T-helper 9 cell (primary cell): ENCODE data around the gene RFLNA.

Experiments
- DNase-seq: peaks from one replicate; pipeline ENCODE4 v3.0.0-alpha.2; 2020

RFLNA gene

DNA sequence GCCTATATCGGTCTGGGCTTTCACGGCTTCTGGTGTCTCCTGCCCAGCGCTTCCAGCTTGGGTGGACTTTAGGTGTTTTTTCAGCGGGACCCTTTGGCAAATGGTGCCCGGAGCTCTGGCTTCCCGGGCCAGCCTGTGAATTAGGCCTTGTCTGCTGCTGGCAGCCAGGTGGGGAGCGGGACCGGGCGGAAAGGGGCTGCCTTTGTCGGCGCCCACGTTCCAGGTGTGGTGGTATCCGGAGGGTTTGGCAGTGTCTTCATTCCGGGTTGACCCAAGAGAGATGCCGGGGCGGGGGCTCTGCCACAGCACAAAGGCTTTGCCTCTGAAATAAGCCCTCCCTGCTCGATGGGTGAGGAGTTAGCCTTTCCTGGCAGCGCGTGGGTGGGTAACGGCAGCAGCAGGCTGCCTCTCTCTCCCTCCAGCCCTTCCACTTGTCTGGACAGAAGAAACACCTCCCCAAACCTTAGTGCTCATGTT, 9.5 kb downstream of the RFLNA start:
- DNase-seq: no peak

DNA sequence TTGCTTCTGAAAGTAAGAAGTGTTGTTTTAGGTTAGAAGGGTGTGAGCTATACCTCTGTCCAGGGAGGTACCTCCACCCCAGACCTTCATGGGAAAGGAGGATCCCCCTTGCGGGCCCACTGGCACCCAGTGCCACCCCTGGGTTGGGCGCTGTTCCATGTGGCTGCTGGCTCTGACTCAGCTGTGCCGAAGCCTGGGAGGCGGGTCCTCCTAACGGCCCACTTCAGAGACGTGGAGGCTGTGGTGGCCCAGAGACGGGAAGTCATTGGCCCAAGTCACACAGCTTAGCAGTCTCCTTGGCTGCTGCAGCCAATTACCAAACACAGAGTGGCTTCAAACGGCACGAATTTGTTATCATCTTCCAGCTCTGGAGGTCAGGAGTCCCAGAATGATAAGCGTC, 10.2 kb downstream of the RFLNA start:
- no peak for DNase-seq

DNA sequence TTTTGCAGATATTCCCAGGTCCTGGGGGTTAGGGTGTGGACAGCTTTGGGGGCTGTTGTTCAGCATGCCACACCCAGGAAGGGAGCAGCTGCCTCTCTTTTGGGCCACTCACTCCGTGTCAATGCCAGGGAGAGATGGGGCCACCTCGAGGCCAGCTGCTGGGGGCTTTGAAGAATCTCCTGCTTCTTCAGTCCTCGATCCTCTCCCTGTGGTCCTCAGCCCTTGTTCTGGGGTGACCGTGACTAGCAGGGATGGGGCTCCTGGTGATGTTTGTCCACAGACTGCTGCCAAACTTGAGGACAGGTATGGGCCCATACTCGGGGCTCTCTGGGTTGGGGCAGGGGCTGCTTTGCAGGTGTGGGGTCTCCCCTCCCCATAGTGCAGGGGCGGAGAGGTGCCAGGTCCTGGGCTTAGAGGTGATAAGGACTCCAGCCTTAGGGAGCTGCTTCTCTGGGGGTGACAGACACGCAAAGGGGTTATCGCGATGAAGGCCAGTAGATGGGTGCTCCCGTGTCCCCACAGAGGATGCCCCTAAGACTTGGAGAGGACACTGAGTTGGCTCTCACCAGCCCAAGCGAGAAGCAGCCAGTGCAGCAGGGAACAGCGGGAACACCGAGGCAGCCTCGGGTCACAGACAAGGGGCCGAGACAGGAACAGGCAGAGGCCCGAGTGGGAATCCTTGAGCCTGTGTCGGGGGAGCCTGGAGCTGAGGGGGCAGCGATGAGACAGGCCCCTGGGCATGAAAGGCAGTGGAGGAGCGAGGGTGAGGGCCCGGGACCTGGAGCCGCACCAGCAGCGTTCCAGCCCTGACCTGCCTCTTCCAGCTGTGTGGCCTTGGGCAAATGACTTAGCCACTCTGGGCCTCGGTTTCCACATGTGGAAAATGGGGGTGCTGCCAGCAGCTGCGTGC, 11.1 kb downstream of the RFLNA start:
- DNase-seq: no peak

DNA sequence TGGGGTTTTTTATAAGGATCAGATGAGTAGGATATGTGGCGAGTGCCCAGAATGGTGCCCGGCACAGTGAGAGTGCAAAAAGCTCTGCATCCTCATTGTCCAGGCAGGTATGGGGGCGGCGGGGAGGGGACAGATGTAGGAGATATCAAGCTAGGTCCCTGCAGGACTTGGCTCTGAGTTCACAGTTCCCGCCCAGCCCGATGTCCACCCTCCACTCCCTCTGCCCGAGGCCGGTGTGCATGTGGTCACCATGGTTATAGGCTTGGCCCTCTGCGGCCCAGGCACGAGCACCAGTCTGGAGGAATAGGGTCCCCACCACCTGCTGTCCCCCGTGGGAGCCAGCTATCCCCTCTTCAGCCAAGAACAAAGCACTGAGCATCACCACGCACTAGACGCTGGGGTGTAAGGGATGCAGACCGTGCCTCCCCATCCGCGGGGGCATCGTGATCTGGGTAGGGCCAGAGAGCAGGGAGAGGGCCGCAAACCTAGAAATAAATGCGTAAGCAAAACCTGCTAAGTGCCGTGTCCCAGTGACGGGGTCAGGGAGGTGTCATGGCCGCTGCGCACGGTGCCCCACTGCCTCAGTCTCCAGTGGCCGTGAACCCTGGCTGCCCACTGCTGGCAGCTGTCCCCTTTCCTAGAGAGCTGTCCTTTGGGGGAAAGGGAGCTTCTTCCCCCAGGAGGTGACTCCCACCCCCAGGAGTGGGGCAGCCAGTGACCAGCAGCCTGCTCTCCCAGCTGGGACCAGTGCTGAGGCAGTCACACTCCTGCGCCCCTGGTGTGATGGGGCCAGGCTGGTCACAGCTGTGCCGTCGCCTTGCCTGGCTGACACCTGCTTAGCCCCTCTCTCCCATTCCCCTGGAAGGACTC, 12.0 kb downstream of the RFLNA start:
- no peak for DNase-seq

DNA sequence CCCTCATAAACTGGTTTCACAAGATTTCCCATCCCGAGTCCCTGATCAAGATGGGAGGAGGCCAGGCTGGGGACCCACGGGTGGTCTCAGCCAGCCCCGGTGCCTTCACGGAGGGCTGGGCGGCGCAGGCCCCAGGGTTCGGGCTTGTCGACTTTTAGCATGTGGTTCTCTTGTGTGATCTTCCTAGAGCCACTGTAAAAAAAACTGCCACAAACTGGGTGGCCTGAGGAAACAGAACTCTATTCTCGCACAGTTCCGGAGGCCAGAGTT, 12.6 kb downstream of the RFLNA start:
- no peak for DNase-seq

DNA sequence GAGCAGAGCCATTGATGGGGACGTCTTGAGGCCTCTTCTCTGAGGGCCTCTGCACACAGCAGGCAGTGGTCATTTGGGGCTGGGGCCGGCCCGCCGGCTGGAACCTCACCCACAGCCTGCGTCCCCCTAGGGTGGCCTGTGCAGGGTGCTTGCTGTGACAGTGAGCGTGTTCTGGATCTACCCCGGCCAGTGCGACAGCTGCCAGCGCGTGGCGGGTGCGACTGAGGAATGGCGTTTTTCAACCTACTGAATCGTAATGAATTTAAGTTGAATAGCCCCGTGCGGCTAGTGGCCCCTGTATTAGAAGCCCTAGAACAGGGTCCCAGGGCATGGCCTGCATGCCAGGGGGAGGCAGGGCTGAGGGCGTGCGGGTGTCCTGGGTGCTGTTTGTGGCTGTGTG, 13.8 kb downstream of the RFLNA start:
- DNase-seq: no peak

DNA sequence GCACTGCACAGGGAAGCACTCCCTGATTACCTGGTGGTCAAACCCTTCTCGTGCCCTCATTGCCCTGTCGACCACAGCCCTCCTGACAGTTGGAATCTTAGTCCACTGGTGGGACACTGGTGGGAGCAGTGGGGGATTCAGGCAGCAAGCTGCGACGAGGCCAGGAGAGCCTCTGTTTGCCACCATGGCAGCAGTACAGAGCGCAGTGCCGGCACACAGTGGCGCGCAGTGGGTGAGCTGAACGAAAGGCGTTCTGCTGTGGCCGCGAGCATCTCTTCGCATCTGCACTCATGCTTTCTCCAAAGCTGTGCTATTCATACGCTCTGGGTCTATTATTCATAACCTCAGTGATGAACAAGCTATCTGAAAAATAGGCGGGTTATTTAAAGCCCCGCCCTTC, 14.3 kb downstream of the RFLNA start:
- no peak for DNase-seq

DNA sequence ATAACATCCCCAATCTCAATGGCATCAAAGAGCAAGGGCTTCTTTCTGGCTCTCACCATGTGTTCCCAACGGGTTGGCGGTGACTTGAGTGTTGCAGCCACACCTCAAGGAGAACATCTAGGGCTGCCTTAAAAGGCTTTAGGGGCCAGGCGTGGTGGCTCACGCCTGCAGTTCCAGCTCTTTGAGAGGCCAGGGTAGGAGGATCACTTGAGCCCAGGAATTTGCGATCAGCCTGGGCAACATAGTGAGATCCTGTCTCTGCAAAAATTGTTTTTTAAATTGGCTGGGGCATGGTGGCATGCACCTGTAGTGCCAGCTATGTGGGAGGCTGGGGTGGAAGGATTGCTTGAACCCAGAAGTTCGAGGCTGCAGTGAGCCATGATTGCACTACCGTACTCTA, 14.9 kb downstream of the RFLNA start:
- no peak for DNase-seq

DNA sequence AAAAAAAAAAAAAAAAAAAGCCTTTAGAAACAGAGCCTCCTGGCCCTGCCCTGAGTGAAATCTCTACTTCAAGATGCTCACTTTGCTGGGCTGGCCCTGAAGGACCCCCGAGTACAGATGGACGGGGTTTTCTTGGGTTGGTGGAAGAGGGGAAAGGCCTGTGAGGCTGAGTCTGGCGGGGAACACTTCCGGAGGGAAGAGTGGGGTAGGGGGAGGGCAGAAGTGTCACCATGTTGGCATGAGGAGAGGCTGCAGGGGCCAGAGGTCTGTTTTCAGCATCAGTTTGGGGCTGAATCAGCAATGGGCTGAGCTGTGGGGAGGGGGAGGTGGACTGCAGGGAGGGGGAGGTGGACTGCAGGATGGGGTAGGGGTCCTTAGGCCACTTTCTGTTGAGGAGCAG, 15.3 kb downstream of the RFLNA start:
- no peak for DNase-seq

DNA sequence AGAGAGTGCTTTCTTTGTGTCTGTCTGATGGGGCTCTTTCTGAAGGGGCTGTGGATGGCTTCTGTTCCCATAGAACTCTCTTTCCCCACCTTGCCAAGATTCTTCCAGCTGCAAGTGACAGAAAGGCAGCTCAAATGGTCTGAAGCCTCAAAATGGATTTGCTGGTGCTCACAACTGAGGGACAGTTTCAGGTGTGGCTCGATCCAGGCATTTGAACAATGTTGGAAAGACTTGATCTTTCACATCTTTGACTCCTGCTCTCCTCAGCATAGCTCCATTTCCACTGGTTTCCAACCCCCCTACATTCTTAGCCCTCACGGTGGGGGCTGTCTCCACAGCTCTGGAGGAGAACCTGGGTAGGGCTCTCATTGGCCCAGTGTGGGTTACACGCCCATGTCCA, 15.9 kb downstream of the RFLNA start:
- no peak for DNase-seq

DNA sequence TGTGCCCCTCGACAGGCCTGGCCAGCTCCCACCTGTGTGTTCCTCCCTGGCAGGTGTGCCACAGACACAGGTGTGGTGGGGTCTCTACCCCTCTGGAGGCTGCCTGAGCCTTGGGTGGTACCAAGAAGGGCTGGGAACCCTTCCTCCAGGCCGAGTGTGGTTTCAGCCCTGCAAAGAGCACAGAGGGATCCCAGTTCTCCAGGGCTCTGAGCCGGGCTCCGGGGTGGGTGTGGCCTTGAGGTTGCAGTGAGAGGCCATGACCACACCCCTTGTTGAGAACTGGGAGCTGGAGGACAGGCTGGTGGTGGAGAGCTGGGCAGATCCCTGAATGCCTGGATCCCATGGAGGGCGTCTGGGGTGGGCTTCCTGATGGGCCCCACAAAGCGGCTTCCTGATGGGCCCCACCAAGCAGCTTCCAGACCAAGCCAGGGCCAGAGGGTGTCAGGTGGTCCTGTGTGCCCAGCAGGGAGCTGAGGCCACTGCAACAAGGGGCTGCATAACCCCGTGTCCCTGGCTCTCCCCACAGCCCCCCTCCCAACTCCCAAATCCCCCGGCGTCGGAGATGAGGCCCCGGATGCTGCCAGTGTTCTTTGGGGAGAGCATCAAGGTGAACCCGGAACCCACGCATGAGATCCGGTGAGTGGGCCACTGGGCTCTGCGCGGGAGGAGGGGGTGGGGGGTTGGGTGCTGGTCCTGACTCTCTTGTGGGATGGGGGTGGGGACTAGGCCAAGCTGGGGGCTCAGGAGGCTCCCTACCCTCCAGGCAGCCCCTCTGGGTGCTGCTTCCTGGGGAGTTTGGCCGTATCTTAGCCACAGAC, 16.6 kb downstream of the RFLNA start:
- DNase-seq: no peak

DNA sequence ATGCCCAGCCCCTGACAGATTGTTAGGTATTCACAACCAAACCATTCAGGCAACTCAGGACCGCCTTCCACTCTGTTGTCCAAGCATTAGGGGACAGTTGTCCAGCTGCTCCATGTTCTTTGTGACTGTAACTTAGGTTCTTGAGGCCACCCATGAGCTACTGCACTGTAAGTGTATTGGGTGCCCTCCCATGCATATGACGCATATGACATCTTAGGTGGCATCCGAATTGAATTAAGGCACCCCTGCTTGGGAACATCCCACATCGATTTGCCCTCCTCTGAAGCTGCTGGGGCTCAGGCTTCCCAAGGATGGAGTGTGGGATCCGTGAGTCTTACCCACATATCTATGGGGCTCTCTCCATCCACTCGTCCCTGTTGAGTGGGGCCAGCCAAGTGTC, 17.7 kb downstream of the RFLNA start:
- no peak for DNase-seq

DNA sequence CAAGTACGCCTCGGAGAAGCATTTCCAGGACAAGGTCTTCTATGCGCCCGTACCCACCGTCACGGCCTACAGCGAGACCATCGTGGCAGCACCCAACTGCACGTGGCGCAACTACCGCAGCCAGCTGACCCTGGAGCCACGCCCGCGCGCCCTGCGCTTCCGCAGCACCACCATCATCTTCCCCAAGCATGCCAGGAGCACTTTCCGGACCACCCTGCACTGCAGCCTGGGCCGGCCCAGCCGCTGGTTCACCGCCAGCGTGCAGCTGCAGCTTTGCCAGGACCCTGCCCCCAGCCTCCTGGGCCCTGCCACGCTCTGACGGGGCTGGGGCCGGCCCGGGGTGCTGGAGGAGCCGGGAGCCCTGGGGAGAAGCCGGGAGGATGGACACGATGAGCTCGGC, 19.3 kb downstream of the RFLNA start:
- no peak for DNase-seq

DNA sequence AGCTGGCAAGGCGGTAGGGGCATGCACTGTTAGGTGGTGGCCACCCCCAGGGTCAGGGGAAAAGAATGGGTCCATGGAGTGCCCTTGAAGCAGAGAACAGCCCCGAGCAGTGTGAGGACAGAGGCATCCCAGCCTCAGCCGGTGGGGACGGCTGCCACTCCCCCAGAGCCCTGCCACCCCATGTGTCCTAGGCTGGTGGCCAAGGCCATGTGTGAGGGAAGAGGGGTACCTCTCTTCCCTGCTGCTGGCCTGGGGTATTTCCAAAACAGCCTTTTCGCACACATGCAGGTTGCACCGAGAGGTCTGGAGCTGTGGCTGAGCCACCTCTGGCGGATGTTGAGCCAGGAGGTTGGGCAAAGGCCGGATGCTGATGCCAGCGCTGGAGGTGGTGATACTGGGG, 19.9 kb downstream of the RFLNA start:
- no peak for DNase-seq

DNA sequence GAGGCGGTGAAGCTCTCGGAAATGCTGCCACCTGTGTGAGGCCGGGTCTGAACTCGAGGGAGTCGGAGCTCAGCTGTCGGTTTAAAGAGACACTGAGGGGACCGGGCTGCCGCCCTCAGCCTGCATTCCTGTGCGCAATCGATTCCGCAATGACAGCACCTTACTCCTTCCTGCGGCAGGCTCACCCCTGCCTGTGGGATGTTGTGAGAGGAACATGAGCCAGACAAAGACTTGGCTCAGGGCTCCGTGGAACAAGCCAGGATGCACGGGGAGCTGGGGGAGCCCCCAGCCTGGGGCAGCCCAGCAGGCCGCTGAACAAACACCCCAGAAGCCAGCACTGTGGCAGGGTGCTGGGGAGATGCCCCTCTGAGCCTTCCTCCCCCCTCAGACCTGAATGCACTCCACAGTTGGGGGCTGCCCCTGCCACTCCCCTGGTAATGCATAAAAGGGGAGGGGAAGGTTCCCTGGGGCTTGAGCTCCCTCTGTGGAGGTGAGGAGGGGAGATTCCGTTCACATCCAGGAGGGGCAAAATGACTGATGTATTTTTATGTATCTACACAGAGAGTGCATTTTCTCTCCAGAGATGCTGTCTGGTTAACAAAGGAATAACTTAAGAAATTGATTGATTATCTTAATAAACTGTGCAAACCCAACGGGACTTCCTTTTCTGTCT, 20.6 kb downstream of the RFLNA start:
- no peak for DNase-seq

DNA sequence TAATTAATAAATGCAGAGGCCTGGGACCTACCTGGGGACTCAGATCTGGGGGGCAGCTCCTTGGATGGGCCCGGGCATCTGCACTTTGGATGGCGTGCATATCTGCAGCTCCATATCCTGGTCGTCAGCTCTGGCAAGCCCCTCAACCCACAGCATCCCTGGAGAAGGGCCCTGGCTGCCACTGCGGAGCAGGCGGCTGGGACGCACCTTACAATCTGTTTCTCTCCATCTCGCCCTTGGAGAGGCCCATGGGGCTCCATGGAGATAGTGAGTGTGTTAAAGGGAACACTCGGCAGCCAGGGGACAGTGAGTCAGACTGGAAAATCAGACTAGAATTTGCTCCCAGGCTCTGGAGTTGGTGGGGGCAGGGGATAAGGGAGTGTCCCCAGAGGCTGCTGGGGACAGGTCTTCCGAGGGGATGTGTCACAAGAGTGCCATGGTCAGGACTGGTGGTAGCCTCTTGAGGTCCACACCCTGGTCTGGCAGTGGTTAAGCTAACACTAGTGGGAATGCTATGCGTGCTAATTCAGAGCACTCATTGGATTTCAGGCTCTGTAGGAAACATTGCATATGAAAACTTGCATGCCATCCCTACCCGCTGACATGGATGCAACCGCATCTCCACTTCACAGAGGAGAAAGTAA, 21.5 kb downstream of the RFLNA start:
- no peak for DNase-seq

DNA sequence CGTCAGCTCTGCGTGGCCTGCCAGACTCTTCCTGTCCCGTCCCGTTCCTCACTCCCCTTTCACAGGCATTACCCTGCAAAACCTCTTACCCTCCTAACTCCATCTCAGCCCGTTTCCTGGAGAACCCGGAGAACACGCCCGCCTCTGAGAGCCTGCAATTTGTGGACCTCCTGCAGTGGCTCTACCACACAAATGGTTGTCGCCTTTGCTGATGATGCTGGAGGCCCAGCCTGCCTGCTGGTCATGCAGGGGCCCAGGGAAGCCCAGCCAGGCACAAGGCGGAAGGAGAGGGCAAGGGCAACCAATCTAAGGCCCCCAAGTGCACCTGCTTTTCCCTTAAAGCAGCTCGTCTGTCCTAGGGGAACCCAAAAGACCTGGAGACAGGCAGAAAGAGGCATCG, 22.5 kb downstream of the RFLNA start:
- DNase-seq: no peak

DNA sequence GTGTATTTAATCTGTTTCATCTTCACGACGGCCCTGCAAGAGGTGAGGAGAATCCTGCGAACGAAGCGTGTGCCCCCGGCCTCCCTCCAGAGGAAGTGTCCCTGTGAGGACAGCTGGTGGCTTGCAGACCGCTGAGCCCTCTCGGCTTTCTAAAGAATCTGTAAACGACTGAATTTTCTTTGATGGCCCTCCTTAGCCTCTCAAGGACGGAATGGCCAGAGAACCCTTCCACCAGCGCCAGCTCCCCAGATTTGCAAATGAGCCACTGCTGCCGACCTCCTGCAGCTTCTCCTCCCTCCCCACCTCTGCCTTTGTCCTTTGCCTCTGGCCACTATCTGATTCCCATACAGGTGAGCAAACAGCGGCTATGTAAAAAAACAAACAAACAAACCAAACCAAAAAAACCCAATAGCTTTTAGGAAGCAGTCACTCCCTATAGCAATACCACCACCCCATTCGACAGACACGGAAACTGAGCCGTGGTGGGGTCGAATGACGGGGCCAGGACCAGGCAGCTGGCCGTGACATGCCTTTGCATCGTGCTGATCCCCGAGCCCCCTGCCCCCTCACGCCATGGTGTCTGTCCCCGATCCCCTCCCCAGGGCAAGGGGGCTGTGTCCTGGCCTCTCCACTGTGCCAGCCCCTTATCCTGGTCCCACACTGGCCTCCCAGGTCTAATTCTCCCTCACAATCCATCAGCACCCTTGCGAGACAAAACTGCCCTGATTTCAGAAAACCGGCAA, 23.6 kb downstream of the RFLNA start:
- no peak for DNase-seq

DNA sequence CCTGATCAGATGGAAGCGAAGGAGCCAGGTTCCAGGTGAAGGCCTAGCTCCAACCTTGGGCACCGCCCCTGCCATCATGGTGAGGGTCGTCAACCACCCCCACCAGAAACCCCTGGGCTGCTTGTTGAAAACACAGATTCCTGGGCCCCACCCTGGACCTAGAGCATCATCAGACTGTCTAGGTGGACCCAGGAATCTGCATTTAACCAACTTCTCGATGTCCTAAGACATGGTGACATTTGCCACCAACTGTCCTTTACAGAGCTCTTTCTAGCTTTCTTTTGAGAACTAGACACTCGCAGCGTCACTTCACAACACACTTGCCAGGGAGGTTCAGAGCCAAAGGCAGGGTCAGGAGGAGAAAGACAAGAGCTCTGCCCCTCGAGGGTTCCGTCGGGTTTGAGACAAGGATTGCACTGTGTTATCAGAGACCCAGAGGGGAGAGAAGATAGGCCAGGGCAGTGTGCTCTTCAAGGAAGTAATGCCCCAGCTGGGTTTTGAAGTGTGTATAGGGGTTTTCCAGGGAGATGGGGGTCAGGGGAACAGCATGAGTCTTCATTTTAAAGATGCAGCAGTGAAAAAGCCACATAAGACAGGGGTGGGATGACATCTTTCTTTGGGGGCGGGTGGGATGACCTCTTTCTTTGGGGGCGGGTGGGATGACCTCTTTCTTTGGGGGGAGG, 24.6 kb downstream of the RFLNA start:
- no peak for DNase-seq

DNA sequence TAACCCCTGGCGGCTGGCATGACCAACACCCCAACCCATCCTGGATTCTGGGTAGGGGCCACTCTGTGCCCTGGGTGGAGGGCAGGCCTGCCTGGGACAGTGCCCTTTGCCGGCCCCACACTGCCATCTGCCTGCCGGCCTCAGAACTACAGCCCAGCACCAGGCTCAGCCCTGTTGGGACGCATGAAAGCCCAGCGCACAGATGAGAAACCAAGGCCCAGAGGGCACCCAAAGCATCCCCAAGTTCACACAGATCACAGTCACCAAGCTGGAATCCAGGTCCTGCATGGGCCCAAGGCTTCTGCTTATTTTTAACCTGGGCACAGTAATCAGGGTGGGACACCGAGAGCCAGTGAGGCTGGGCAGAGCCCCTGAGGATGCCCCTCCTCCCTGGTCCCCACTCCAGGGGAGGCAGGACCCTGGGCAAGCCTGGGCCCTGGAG, 26.2 kb downstream of the RFLNA start:
- peak; percentile 45 for DNase-seq
